Chondrocyte (in vitro differentiated cells): ENCODE measurements around the gene TTLL11. TPM values are rescaled to one million over a fixed set of nuclear protein-coding genes. Genes with fewer than 3 reads are reported as not detected.

Source experiments
- DNase-seq: peaks from one replicate; pipeline ENCODE4 v3.0.0; 2021; ENCODE audit warnings: mixed read lengths, low spot score
- H3K27ac Mint-ChIP-seq: one replicate; pipeline ENCODE4 v1.8.0; 2021; ENCODE audit warnings: mild to moderate bottlenecking, moderate library complexity, mixed read lengths; ENCODE audit not compliant: unreplicated experiment
- H3K27me3 Mint-ChIP-seq: 2 replicates; pipeline ENCODE4 v1.8.0; 2021; ENCODE audit warnings: low read depth, mixed read lengths
- H3K36me3 Mint-ChIP-seq: 2 replicates; pipeline ENCODE4 v1.8.0; 2021; ENCODE audit warnings: low read depth, mixed read lengths
- H3K4me1 Mint-ChIP-seq: 2 replicates; pipeline ENCODE4 v1.8.0; 2021; ENCODE audit warnings: low read depth, mild to moderate bottlenecking, mixed read lengths
- H3K4me3 Mint-ChIP-seq: one replicate; pipeline ENCODE4 v1.8.0; 2021; ENCODE audit warnings: mild to moderate bottlenecking, moderate library complexity, mixed read lengths; ENCODE audit not compliant: unreplicated experiment
- H3K9me3 Mint-ChIP-seq: 2 replicates; pipeline ENCODE4 v1.8.0; 2021; ENCODE audit warnings: low read depth, mixed read lengths
- CTCF ChIP-seq: fragments of 200-600 bp; sonication (generic); IDR thresholded peaks from 2 replicates; pipeline ENCODE4 v1.5.0; 2021; ENCODE audit warnings: antibody characterized with exemption, mild to moderate bottlenecking, moderate library complexity
- total RNA-seq: library from RNA; stranded (reverse); gene quantifications from 3 replicates; pipeline ENCODE4 v1.2.1, GENCODE V29; 2021

Gene TTLL11
- total RNA-seq, 1 donor from 2014 or later: 9.1 TPM

- Mint-ChIP-seq H3K4me3 (no peak overlapping the region), H3K9me3 (peaks cover 8% of the 10 kb centered on the region), H3K27me3 (no peaks in the 10 kb centered on the region), H3K36me3 (peaks cover 6% of the 10 kb centered on the region), H3K27ac (no peak overlapping the region), H3K4me1 (no peaks in the 10 kb centered on the region)
- DNase-seq: no peak
- no peak for TF ChIP-seq CTCF
These were observed 239.3 kb downstream of the TTLL11 start for GRCh38 chr9:121853617-121854395.

- DNase-seq: no peak
- Mint-ChIP-seq H3K36me3 (peaks cover 6% of the 10 kb centered on the region), H3K9me3 (peaks cover 15% of the 10 kb centered on the region), H3K4me1 (no peaks in the 10 kb centered on the region), H3K27ac (no peak overlapping the region), H3K4me3 (no peak overlapping the region), H3K27me3 (no peaks in the 10 kb centered on the region)
- no peak for TF ChIP-seq CTCF
These were observed 240.2 kb downstream of the TTLL11 start for GRCh38 chr9:121852651-121853616.

- peaks cover 15% of the 10 kb centered on the region for H3K9me3 Mint-ChIP-seq
- H3K36me3 Mint-ChIP-seq: peaks cover 6% of the 10 kb centered on the region
- no peak for DNase-seq
- H3K4me3 Mint-ChIP-seq: no peak overlapping the region
- no peaks in the 10 kb centered on the region for H3K4me1 Mint-ChIP-seq
- H3K27me3 Mint-ChIP-seq: no peaks in the 10 kb centered on the region
- TF ChIP-seq CTCF: no peak
- no peak overlapping the region for H3K27ac Mint-ChIP-seq
These were observed 240.9 kb downstream of the TTLL11 start for GRCh38 chr9:121852241-121852640.

GRCh38 chr9:121851641-121852091 is 241.4 kb downstream of the TTLL11 start:
- DNase-seq: no peak
- Mint-ChIP-seq H3K9me3 (peaks cover 15% of the 10 kb centered on the region), H3K27ac (no peak overlapping the region), H3K27me3 (no peaks in the 10 kb centered on the region), H3K4me3 (no peak overlapping the region), H3K4me1 (no peaks in the 10 kb centered on the region), H3K36me3 (peaks cover 6% of the 10 kb centered on the region)
- TF ChIP-seq CTCF: no peak

GRCh38 chr9:121850366-121850765 is 242.7 kb downstream of the TTLL11 start:
- no peaks in the 10 kb centered on the region for H3K4me1 Mint-ChIP-seq
- no peak for TF ChIP-seq CTCF

More at GRCh38 chr9:121850366-121850765, 242.7 kb downstream of the TTLL11 start:
- H3K27me3 Mint-ChIP-seq: no peaks in the 10 kb centered on the region
- H3K9me3 Mint-ChIP-seq: peaks cover 15% of the 10 kb centered on the region
- H3K4me3 Mint-ChIP-seq: no peak overlapping the region
- no peak overlapping the region for H3K27ac Mint-ChIP-seq
- H3K36me3 Mint-ChIP-seq: peaks cover 8% of the 10 kb centered on the region
- DNase-seq: no peak
